AG10803 (cell line): ENCODE results near the gene SIGLEC15.
A peak's percentile ranks its signal among the peaks of the same experiment; 100 is the strongest.
"Not testable (repeated sequence)": the region's sequence is repeated elsewhere in the genome, so short reads cannot be mapped to it uniquely, and the experiment has no call there.

Experiments
- DNase-seq: peaks from one replicate; pipeline ENCODE4 v3.0.0; 2010; ENCODE audit warnings: low read depth
- H3K4me3 ChIP-seq: 2 replicates; pipeline ENCODE4 v1.5.1; 2011; ENCODE audit warnings: mild to moderate bottlenecking, low read length, control low read depth
- TF ChIP-seq, protein P1 (sequence below): conservative IDR thresholded peaks from 2 replicates; pipeline ENCODE4 v1.5.1; 2011; ENCODE audit warnings: mild to moderate bottlenecking, low read length, control low read depth, inconsistent platforms

SIGLEC15 gene

DNA sequence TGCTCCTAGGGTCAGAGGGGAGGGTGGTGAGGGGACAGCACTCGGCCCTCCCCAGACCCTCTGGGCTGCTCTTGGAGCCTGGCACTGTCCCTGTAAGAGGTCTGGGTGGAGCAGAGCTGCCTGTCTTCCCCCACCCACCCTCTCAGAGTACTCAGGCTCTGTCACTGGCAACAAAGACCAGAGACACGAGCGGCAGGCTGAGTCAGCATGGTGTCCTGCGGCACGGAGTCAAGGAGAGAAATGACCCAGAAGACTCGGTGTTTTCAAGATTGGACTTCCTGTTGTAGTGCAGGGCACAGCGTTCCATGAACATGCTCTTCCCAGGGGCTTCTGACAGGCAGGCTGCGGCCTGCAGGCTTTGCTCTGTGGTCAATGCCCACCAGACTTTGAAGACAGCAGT, 19.9 kb downstream of the SIGLEC15 start:
- DNase-seq = no peak
- TF ChIP-seq, protein P1, sequence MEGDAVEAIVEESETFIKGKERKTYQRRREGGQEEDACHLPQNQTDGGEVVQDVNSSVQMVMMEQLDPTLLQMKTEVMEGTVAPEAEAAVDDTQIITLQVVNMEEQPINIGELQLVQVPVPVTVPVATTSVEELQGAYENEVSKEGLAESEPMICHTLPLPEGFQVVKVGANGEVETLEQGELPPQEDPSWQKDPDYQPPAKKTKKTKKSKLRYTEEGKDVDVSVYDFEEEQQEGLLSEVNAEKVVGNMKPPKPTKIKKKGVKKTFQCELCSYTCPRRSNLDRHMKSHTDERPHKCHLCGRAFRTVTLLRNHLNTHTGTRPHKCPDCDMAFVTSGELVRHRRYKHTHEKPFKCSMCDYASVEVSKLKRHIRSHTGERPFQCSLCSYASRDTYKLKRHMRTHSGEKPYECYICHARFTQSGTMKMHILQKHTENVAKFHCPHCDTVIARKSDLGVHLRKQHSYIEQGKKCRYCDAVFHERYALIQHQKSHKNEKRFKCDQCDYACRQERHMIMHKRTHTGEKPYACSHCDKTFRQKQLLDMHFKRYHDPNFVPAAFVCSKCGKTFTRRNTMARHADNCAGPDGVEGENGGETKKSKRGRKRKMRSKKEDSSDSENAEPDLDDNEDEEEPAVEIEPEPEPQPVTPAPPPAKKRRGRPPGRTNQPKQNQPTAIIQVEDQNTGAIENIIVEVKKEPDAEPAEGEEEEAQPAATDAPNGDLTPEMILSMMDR = no peak
- no peak overlapping the region for H3K4me3 ChIP-seq

DNA sequence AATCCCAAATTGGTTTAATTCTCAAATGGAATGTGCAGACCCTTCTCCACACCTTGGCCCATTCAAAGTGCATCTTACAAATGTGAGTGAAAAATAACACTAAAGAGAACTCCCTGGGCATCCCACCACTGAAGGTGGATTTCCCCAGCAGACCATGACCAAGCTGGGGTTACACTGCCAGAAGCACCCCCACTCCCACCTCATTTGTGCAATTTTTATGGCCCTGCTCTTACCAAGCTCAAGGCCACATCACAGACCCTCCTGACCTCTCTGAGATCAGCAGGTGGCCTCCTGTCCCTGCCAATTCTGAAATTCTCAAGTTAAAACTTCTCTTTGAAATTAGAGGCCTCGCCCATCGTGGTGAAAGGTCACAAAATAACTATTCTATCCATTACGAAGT, 21.6 kb downstream of the SIGLEC15 start:
- no peak for DNase-seq
- H3K4me3 ChIP-seq = no peak overlapping the region
- TF ChIP-seq, protein P1 = no peak

DNA sequence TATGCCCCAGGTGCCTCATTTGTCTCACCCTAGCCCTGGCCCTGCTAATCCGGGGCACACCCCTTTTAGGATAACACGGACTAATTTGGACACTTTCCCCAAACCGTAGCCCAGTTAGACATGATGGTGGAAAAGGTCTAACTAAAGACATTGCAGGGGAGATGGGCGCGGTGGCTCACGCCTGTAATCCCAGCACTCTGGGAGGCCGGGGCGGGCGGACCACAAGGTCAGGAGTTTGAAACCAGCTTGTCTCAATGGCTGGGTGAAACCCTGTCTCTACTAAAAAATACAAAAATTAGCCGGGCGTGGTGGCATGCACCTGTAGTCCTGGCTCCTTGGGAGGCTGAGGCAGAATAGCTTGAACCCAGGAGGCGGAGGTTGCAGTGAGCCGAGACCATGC, 23.2 kb downstream of the SIGLEC15 start:
- not testable (repeated sequence) for DNase-seq, H3K4me3 ChIP-seq

DNA sequence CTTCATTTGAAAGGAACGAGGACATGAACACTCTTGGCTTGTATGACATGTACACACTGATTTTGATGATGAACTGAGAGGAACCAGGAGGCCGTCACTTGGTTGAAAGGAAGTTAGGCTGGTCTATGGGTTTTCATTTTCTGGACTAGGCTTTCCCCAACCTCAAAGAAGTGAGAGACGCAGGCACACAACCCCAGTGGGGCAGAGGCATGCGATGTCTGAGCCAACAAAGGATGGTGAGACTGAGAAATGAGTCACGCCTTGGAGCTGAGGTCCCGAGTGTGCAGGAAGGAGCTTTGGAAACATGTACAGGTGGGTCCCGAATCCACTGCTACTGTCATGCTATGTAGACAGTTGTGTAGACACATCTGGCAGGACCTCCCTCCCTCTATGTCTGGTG, 24.1 kb downstream of the SIGLEC15 start:
- H3K4me3 ChIP-seq = no peak overlapping the region
- DNase-seq = no peak
- TF ChIP-seq, protein P1 = no peak

DNA sequence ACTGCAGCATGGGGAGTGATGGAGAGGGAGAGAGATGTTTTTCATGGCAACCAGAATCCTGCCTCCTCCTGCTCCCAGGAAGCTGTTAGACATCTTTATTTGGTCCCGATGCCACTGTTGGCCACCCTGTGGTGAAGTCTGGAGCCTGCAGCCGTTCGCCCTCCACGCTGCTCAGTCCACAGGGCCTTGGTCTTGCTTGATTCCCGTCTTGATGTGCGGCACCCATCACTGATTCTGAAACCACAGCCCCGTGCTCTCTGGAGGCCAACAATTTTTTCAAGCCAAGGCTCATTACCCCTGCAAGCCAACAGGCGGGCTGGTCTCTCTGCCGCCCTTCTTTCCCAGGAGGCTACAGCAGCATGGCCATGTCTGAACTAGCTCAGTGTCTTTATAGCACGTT, 24.5 kb downstream of the SIGLEC15 start:
- DNase-seq = no peak
- TF ChIP-seq, protein P1 = peak; percentile 40
- no peak overlapping the region for H3K4me3 ChIP-seq

DNA sequence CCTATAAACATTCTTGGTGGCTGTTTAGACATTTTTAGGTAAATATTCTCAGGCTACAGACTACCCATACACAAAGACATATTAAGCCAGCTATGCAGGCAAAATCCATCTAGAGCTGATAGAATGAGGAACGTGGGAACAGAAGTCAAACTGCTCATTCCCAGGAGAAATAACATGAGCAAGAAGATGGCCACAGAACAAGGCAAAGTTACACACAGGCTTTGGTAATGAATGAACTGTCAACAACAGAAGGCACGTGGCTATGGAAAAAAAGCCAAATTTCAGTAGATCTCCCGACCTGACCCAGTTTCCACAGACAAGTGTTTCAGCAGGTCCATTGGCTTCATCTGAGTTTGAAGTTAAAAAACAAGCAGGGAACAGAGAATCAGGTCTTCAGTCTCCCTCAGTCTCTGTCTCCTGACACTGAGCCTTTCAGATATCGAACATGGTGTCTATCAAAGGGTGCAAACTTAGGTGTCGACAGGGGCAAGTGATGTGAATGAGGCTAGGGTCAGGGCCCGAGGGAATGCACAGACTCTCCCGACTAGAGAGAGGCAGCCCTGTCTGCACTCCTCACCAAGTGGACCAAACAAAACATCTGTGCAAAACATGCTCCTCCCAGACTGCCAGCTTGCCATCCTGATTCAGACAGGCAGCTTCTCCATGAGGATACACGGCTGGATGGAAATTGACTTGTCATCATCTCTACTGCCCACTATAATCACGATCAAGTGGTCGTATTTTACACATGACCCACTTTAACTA, 25.9 kb downstream of the SIGLEC15 start:
- DNase-seq = no peak

DNA sequence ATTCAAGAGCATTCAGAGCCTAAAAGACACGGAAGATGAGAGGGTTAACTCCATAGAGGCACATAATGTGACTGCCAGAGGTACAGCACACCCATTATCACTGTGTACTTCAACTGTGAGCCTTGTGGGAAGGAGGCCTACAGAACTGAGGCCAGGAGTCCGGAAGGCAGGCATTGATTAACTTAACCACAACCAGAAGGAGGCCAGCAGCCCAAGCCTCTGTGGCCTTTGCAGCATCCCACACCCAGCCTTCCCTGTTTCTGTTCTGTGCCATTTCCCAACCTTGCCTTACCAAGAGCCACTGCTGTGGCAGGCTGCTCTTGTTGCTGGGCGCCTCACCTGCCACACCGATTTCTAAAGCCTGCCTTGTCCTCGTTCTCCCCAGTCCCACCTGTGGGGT, 27.2 kb downstream of the SIGLEC15 start:
- DNase-seq = peak; percentile 25
- no peak overlapping the region for H3K4me3 ChIP-seq
- TF ChIP-seq, protein P1 = no peak

More for the DNA sequence above, 25.9 kb downstream of the SIGLEC15 start:
- TF ChIP-seq, protein P1 = no peak
- H3K4me3 ChIP-seq = no peak overlapping the region
